HEK293 (cell line): ENCODE measurements around the gene ANKRD11.

Experiments used
- CTCF ChIP-seq: fragments of 450-650 bp; formaldehyde crosslinking; IDR thresholded peaks from 2 replicates; pipeline ENCODE4 v1.5.1; 2016; ENCODE audit warnings: missing biosample characterization, missing genetic modification characterization
- GLI2 ChIP-seq: fragments of 450-650 bp; formaldehyde crosslinking; IDR thresholded peaks from 2 replicates; pipeline ENCODE4; 2017; ENCODE audit warnings: missing biosample characterization, missing genetic modification characterization, low read depth, borderline replicate concordance
- PBX3 ChIP-seq: sonication (generic); formaldehyde crosslinking; IDR thresholded peaks from 2 replicates; pipeline ENCODE4 v1.8.1; 2022; ENCODE audit warnings: mild to moderate bottlenecking, moderate library complexity, missing genetic modification reagents
- ZNF473 ChIP-seq: fragments of 450-650 bp; formaldehyde crosslinking; IDR thresholded peaks from 2 replicates; pipeline ENCODE4 v1.5.1; 2017; ENCODE audit warnings: missing biosample characterization, missing genetic modification characterization
- ZNF558 ChIP-seq: fragments of 450-650 bp; formaldehyde crosslinking; IDR thresholded peaks from 2 replicates; pipeline ENCODE4 v1.5.1; 2016; ENCODE audit warnings: missing biosample characterization, missing genetic modification characterization
- ZNF777 ChIP-seq: fragments of 450-650 bp; formaldehyde crosslinking; IDR thresholded peaks from 2 replicates; pipeline ENCODE4 v1.5.1; 2017; ENCODE audit warnings: missing biosample characterization, missing genetic modification characterization, borderline replicate concordance
- ZNF792 ChIP-seq: fragments of 450-650 bp; formaldehyde crosslinking; IDR thresholded peaks from 2 replicates; pipeline ENCODE4 v1.5.1; 2016; ENCODE audit warnings: missing biosample characterization, missing genetic modification characterization
- ZSCAN18 ChIP-seq: fragments of 450-650 bp; formaldehyde crosslinking; IDR thresholded peaks from 2 replicates; pipeline ENCODE4 v1.5.1; 2016; ENCODE audit warnings: missing biosample characterization, missing genetic modification characterization
- TF ChIP-seq, protein P1 (sequence below): fragments of 450-650 bp; formaldehyde crosslinking; IDR thresholded peaks from 2 replicates; pipeline ENCODE4 v1.5.1; 2016; ENCODE audit warnings: missing biosample characterization, missing genetic modification characterization
- TF ChIP-seq, protein P2 (sequence below): fragments of 450-650 bp; formaldehyde crosslinking; IDR thresholded peaks from 2 replicates; pipeline ENCODE4 v1.5.1; 2016; ENCODE audit warnings: missing biosample characterization, missing genetic modification characterization
- TF ChIP-seq, protein P3 (sequence below): fragments of 450-650 bp; formaldehyde crosslinking; IDR thresholded peaks from 2 replicates; pipeline ENCODE4 v1.5.1; 2016; ENCODE audit warnings: missing biosample characterization, missing genetic modification characterization

DNA sequence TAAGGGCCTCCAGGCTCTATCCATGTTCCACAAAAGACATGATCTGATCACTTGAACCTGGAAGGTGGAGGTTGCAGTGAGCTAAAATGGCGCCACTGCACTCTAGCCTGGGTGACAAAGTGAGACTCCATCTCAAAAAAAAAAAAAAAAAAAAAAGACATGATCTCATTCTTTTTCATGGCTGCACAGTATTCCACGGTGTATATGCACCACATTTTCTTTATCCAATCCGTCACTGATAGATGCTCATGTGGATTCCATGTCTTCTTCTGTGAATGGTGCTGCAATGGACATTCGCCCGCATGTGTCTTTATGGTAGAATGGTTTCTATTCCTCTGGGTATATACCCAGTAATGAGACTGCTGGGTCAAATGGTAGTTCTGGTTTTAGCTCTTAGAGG, 124.4 kb downstream of the ANKRD11 start:
- no peak for TF ChIP-seq CTCF
- TF ChIP-seq ZNF777 (tag by site-specific recombination): no peak
- TF ChIP-seq PBX3 (CRISPR knock-in tag): no peak
- TF ChIP-seq GLI2 (tag by site-specific recombination): no peak
- no peak for TF ChIP-seq ZNF558 (tag by site-specific recombination)
- TF ChIP-seq, protein P1, sequence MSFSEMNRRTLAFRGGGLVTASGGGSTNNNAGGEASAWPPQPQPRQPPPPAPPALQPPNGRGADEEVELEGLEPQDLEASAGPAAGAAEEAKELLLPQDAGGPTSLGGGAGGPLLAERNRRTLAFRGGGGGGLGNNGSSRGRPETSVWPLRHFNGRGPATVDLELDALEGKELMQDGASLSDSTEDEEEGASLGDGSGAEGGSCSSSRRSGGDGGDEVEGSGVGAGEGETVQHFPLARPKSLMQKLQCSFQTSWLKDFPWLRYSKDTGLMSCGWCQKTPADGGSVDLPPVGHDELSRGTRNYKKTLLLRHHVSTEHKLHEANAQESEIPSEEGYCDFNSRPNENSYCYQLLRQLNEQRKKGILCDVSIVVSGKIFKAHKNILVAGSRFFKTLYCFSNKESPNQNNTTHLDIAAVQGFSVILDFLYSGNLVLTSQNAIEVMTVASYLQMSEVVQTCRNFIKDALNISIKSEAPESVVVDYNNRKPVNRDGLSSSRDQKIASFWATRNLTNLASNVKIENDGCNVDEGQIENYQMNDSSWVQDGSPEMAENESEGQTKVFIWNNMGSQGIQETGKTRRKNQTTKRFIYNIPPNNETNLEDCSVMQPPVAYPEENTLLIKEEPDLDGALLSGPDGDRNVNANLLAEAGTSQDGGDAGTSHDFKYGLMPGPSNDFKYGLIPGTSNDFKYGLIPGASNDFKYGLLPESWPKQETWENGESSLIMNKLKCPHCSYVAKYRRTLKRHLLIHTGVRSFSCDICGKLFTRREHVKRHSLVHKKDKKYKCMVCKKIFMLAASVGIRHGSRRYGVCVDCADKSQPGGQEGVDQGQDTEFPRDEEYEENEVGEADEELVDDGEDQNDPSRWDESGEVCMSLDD (tag by site-specific recombination): no peak
- no peak for TF ChIP-seq ZNF792 (tag by site-specific recombination)
- TF ChIP-seq, protein P2, sequence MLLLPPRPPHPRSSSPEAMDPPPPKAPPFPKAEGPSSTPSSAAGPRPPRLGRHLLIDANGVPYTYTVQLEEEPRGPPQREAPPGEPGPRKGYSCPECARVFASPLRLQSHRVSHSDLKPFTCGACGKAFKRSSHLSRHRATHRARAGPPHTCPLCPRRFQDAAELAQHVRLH (tag by site-specific recombination): no peak
- no peak for TF ChIP-seq ZNF473
- TF ChIP-seq, protein P3, sequence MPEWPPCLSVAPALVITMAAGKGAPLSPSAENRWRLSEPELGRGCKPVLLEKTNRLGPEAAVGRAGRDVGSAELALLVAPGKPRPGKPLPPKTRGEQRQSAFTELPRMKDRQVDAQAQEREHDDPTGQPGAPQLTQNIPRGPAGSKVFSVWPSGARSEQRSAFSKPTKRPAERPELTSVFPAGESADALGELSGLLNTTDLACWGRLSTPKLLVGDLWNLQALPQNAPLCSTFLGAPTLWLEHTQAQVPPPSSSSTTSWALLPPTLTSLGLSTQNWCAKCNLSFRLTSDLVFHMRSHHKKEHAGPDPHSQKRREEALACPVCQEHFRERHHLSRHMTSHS (tag by site-specific recombination): no peak
- no peak for TF ChIP-seq ZSCAN18 (tag by site-specific recombination)
